ENCODE data around the gene PLET1. TPM values are rescaled to one million over a fixed set of nuclear protein-coding genes. Genes with fewer than 3 reads are reported as not detected.

The PLET1 gene
- total and polyA plus RNA-seq, 9 of the 15 experiments (the other 6 are each of a cell fraction or from before 2014, with no cell fraction given), result not detected

- TF ChIP-seq ZNF12 (CRISPR knock-in tag; IDR thresholded peaks at IDR 0.05) (no peak), TRIM28 (IDR thresholded peaks at IDR 0.05) (0 out of 2 replicates have a peak, but pooled peaks have one; percentile 45), POLR2B (IDR thresholded peaks at IDR 0.05; ENCODE audit: low read depth, partially characterized antibody) (peak; percentile 46), ATF1 (CRISPR knock-in tag; IDR thresholded peaks at IDR 0.05) (no peak), ATF1 (tag; IDR thresholded peaks at IDR 0.05) (peak; percentile 34; the same call in 1 of the 2 replicates), KDM5B (IDR thresholded peaks at IDR 0.05; ENCODE audit: insufficient replicate concordance, low read depth, low read length) (no peak), NCOA2 (IDR thresholded peaks at IDR 0.05; ENCODE audit: partially characterized antibody in 2 of 2) (no peak), PHF20 (IDR thresholded peaks at IDR 0.05; ENCODE audit: partially characterized antibody) (peak; percentile 63), TCF3 (CRISPR knock-in tag; IDR thresholded peaks at IDR 0.05) (0 out of 2 replicates have a peak, but pooled peaks have one; percentile 13), ZNF408 (CRISPR knock-in tag; IDR thresholded peaks at IDR 0.05; ENCODE audit: low read depth) (no peak), TAL1 (IDR thresholded peaks at IDR 0.05) (peak; percentile 40; the same call in 1 of the 2 replicates), TEAD4 (IDR thresholded peaks at IDR 0.05; ENCODE audit: low read length) (no peak), TEAD4 (CRISPR knock-in tag; IDR thresholded peaks at IDR 0.05; ENCODE audit: borderline replicate concordance) (no peak), RFX7 (CRISPR knock-in tag; IDR thresholded peaks at IDR 0.05) (no peak), CTBP1 (IDR thresholded peaks at IDR 0.05; ENCODE audit: borderline replicate concordance) (peak; percentile 24; the same call in 1 of the 2 replicates), ELF2 (CRISPR knock-in tag; IDR thresholded peaks at IDR 0.05) (0 out of 2 replicates have a peak, but pooled peaks have one; percentile 48), EP300 (IDR thresholded peaks at IDR 0.05; ENCODE audit: low read length) (no peak), POLR2A (conservative IDR thresholded peaks at IDR 0.05) (peak; percentile 61; the same call in 1 of the 2 replicates), BACH1 (tag; IDR thresholded peaks at IDR 0.05) (no peak), FOXJ3 (CRISPR knock-in tag; IDR thresholded peaks at IDR 0.05) (no peak), ETV1 (tag; conservative IDR thresholded peaks at IDR 0.05; ENCODE audit: low read depth) (0 out of 2 replicates have a peak, but pooled peaks have one; percentile 15), ERF (CRISPR knock-in tag; IDR thresholded peaks at IDR 0.05) (no peak)
These were observed 10.0 kb upstream of the PLET1 start (continued) for GRCh38 chr11:112270551-112271180.
